Measurements from ENCODE around the gene SCAF8. TPM values are rescaled to one million over a fixed set of nuclear protein-coding genes. Genes with fewer than 3 reads are reported as not detected.

Gene SCAF8
- polyA plus RNA-seq, 1 donor from 2014 or later = 34.1 TPM

GRCh38 chr6:154848580-154848979 lies 115.4 kb downstream of the SCAF8 start:
- Histone ChIP-seq H3K4me2 (ENCODE audit: low read length) (no peak overlapping the region), H3K9me3 (ENCODE audit: low read length) (no peaks in the 10 kb centered on the region), H3K4me3 (ENCODE audit: low read length) (no peak overlapping the region), H3F3A (ENCODE audit: insufficient read depth, low read length, poor library complexity, severe bottlenecking) (no peaks in the 10 kb centered on the region), H2AFZ (ENCODE audit: low read depth, low read length) (no peak overlapping the region), H3K27me3 (ENCODE audit: insufficient read depth, low read depth, low read length) (no peaks in the 10 kb centered on the region), H4K20me1 (ENCODE audit: insufficient read depth) (no peaks in the 10 kb centered on the region), H3K36me3 (ENCODE audit: insufficient read depth, low read length) (no peaks in the 10 kb centered on the region), H3K79me2 (replicated peaks; ENCODE audit: insufficient read depth, low read length) (peaks cover 47% of the 10 kb centered on the region), H3K27ac (ENCODE audit: low read length) (no peak overlapping the region), H3K9ac (ENCODE audit: low read length) (no peak overlapping the region), H3K9me2 (ENCODE audit: insufficient read depth, low read length) (no peaks in the 10 kb centered on the region)
- TF ChIP-seq POLR2AphosphoS5 (IDR thresholded peaks at IDR 0.05) = no peak
- no peak for TF ChIP-seq CTCF (IDR thresholded peaks at IDR 0.05; ENCODE audit: poor library complexity, severe bottlenecking)
- TF ChIP-seq TAF1 (IDR thresholded peaks at IDR 0.05; ENCODE audit: low read depth) = no peak
- no peak for TF ChIP-seq MXI1 (conservative IDR thresholded peaks at IDR 0.05; ENCODE audit: poor library complexity, severe bottlenecking)
- TF ChIP-seq EZH2 (IDR thresholded peaks at IDR 0.05; ENCODE audit: borderline replicate concordance, insufficient read depth, low read length, poor library complexity, severe bottlenecking) = no peak

GRCh38 chr6:154849475-154849874 lies 116.3 kb downstream of the SCAF8 start:
- no peak for TF ChIP-seq EP300 (conservative IDR thresholded peaks at IDR 0.05; ENCODE audit: poor library complexity, severe bottlenecking)
- TF ChIP-seq SMC3 (conservative IDR thresholded peaks at IDR 0.05; ENCODE audit: poor library complexity) = no peak
- Histone ChIP-seq H4K20me1 (ENCODE audit: insufficient read depth) (no peaks in the 10 kb centered on the region), H3K9me2 (ENCODE audit: insufficient read depth, low read length) (no peaks in the 10 kb centered on the region)

GRCh38 chr6:154852687-154853086 lies 119.5 kb downstream of the SCAF8 start:
- no peaks in the 10 kb centered on the region for H3K27me3 ChIP-seq (ENCODE audit: insufficient read depth, low read depth, low read length)
- no peak overlapping the region for H3K4me3 ChIP-seq (ENCODE audit: low read length)
- no peaks in the 10 kb centered on the region for H4K20me1 ChIP-seq (ENCODE audit: insufficient read depth)
- H2AFZ ChIP-seq (ENCODE audit: low read depth, low read length) = no peak overlapping the region
- TF ChIP-seq SMC3 (conservative IDR thresholded peaks at IDR 0.05; ENCODE audit: poor library complexity) (no peak), CTCF (IDR thresholded peaks at IDR 0.05; ENCODE audit: poor library complexity, severe bottlenecking) (no peak), REST (IDR thresholded peaks at IDR 0.05; ENCODE audit: borderline replicate concordance) (no peak), TAF1 (IDR thresholded peaks at IDR 0.05; ENCODE audit: low read depth) (no peak), POLR2AphosphoS5 (IDR thresholded peaks at IDR 0.05) (no peak), RAD21 (conservative IDR thresholded peaks at IDR 0.05) (no peak), EZH2 (IDR thresholded peaks at IDR 0.05; ENCODE audit: borderline replicate concordance, insufficient read depth, low read length, poor library complexity, severe bottlenecking) (no peak), EP300 (conservative IDR thresholded peaks at IDR 0.05; ENCODE audit: poor library complexity, severe bottlenecking) (no peak), MXI1 (conservative IDR thresholded peaks at IDR 0.05; ENCODE audit: poor library complexity, severe bottlenecking) (no peak)
- H3F3A ChIP-seq (ENCODE audit: insufficient read depth, low read length, poor library complexity, severe bottlenecking) = no peaks in the 10 kb centered on the region
- H3K4me2 ChIP-seq (ENCODE audit: low read length) = no peak overlapping the region
- no peak overlapping the region for H3K9ac ChIP-seq (ENCODE audit: low read length)
- no peak overlapping the region for H3K27ac ChIP-seq (ENCODE audit: low read length)
- H3K9me3 ChIP-seq (ENCODE audit: low read length) = no peaks in the 10 kb centered on the region
- H3K36me3 ChIP-seq (ENCODE audit: insufficient read depth, low read length) = no peaks in the 10 kb centered on the region
- no peaks in the 10 kb centered on the region for H3K9me2 ChIP-seq (ENCODE audit: insufficient read depth, low read length)
- H3K79me2 ChIP-seq (replicated peaks; ENCODE audit: insufficient read depth, low read length) = peaks cover 26% of the 10 kb centered on the region

More at GRCh38 chr6:154849475-154849874, 116.3 kb downstream of the SCAF8 start:
- no peak overlapping the region for H3K27ac ChIP-seq (ENCODE audit: low read length)
- H3K4me3 ChIP-seq (ENCODE audit: low read length) = no peak overlapping the region
- no peaks in the 10 kb centered on the region for H3K36me3 ChIP-seq (ENCODE audit: insufficient read depth, low read length)
- no peaks in the 10 kb centered on the region for H3F3A ChIP-seq (ENCODE audit: insufficient read depth, low read length, poor library complexity, severe bottlenecking)
- no peak overlapping the region for H2AFZ ChIP-seq (ENCODE audit: low read depth, low read length)
- H3K9me3 ChIP-seq (ENCODE audit: low read length) = no peaks in the 10 kb centered on the region
- no peaks in the 10 kb centered on the region for H3K27me3 ChIP-seq (ENCODE audit: insufficient read depth, low read depth, low read length)
- peaks cover 44% of the 10 kb centered on the region for H3K79me2 ChIP-seq (replicated peaks; ENCODE audit: insufficient read depth, low read length)
- no peak overlapping the region for H3K4me2 ChIP-seq (ENCODE audit: low read length)
- no peak overlapping the region for H3K9ac ChIP-seq (ENCODE audit: low read length)
